HG02678 (cell line): Measurements from ENCODE around the gene UBE2E2.

Source experiments
- ATAC-seq: cut with Tn5 transposase; IDR thresholded peaks from one replicate; pipeline ENCODE4 v1.9.1; 2021; ENCODE audit warnings: mild to moderate bottlenecking, moderate library complexity; ENCODE audit not compliant: unreplicated experiment

UBE2E2 gene

DNA sequence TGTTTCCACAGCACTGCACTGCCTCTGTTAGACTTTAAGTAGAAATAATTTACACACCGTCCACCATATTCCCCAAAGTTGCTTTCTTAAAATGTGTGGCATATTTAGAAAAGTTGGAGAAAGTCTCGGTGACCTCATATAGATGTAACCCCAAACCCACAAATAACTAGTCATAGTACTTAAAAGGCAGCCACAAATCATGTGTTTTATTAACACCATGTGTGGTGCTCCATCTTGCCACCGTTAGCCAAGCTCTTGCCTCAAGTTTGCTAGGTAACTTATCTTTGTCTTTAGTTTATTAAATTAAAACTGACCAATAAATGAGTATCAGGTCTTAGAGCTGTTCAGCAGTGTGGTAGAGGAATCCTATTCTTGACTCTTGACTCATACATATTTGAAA lies 257.9 kb downstream of the UBE2E2 start:
- no peak for ATAC-seq

GRCh38 chr3:23463791-23464190 lies 260.7 kb downstream of the UBE2E2 start:
- no peak for ATAC-seq

DNA sequence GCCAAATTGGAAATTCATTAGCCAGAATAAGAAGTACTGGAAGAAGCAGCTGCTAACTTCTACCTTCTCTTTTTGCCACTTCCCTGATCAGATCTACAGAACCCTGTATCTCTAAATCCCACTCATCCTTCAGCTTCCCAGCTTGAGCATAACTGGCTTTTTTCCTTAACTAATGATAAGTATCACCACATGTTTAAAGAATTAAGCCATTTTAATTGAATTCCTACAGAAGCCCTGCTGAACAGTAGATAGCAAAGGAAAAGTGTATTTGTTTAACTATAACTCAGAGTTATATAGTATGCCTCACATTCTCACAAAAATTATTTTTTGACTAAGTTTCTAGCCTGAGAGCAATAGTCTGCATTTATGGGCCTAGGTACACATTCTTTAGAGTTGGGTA lies 262.4 kb downstream of the UBE2E2 start:
- no peak for ATAC-seq

DNA sequence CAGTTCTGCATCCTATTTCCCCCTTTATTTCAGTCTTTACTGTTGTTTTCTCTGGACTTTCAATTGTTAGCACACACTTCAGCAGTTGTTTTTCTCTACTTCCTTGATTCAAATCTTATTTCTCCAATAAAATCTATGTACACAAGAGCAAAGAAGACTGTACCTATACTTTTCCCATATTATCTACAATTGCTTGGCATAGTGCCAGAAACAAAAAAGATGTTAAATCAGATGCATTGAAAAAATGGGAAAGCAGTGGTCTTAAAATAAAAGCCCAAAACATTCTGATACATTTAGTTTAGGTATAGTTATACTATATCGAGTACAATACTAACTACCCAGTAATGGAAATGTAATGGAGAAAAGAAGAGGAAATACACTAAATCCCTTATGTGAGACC lies 265.1 kb downstream of the UBE2E2 start:
- no peak for ATAC-seq

GRCh38 chr3:23474580-23475357 lies 271.6 kb downstream of the UBE2E2 start:
- no peak for ATAC-seq

DNA sequence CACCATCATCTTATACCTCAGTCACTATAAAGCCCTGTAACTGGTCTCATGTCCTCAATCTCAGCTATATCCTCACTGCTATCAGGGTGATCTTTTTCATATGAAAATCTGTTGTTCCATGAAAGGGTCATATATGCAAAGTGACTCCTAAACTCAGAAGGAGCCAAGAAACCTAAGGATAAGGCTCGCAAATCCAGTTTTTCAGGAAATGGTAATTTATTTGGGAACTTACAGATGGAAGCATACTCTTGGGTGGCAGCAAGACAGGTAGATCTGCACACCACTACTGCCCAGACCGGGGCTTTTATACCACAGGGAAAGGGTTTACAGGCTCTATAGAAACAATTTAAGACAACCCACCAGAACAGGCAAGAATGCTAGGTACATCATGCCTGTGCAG lies 272.3 kb downstream of the UBE2E2 start:
- ATAC-seq = no peak

- no peak for ATAC-seq
Measured at GRCh38 chr3:23479026-23479425, 275.9 kb downstream of the UBE2E2 start.

DNA sequence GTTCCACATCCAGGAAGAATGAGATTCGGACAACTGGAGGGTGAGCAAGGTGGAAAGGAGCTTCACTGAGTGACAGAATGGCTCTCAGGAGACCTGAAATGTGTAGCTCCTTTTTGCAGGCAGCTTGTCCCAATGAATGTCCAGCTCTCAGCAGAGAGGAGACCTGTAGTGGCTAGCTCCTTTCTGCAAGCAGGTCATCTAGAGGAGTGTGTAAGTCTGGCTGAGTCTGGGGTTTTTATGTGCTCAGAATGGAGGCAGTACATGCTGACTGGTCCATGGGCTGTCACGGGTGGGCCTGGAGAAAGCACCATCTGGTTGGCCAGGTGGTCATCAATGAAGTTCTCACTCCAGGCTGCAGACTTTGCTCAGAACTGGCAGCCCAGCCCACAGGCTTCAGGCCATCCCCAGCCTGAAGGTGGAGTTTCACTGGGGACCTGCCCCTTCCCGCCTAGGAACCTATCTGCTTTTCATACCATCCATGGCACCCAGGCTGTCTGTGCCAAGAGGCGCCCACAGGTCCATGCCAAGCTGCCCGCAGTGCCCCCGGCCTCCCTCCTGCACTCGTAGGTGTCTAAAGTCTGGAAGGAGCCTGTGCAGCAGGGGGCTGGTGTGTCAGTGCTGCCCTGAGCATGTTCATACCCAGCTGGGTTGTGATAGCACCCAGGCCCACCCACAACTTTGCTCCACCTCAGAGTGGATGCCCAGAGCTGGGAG lies 276.6 kb downstream of the UBE2E2 start:
- ATAC-seq = no peak

GRCh38 chr3:23480329-23480714 lies 277.2 kb downstream of the UBE2E2 start:
- ATAC-seq = no peak

DNA sequence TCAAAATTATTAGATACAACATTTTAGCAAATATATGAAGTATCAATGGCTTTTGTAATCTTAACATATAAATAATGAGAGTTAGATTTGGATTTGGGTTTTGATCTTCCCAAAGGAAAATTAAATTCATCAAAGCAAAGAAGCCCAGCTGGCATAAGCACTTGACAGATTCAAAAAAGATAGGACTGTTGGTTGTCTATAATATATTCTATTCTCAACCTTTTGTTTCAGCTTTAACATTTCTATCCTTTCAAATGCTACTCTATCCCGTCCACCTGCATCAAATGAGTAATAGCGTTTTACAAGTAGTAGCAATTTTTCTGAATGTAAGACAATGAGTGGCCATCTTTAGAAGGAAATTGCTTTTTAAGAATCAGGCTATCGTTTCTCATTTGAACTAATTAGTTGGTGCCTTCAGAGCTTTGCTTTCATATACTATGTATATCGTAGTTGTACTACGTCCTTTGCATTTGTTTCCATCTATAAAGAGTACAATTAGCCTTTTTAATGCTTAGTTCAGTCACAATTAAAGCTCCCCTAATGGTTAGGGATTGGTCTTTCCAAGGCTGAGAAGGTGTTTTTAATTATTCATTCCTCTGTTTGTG lies 278.0 kb downstream of the UBE2E2 start:
- no peak for ATAC-seq

GRCh38 chr3:23481616-23482278 lies 278.6 kb downstream of the UBE2E2 start:
- peak; percentile 65 for ATAC-seq

- no peak for ATAC-seq
Measured at GRCh38 chr3:23484386-23484785, 281.3 kb downstream of the UBE2E2 start.

DNA sequence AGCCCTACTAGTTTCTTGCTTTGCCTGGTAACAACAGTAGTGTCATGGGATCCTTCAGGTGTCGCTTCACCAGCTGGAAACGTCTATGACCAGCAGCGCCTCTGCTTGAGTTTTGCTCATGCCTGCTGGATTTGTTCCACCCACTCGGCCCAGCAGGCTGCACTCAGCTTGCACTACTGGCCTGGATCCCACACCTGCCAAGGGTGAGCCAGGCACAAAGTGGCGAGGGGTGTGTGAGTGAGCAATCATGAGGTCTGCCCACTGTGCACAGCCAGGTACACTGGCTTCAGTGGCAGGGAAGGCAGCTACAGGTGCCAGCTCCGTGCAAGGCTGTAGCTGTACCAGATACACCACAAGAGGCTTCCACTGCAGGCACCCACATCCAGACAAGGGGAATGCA lies 282.8 kb downstream of the UBE2E2 start:
- no peak for ATAC-seq

DNA sequence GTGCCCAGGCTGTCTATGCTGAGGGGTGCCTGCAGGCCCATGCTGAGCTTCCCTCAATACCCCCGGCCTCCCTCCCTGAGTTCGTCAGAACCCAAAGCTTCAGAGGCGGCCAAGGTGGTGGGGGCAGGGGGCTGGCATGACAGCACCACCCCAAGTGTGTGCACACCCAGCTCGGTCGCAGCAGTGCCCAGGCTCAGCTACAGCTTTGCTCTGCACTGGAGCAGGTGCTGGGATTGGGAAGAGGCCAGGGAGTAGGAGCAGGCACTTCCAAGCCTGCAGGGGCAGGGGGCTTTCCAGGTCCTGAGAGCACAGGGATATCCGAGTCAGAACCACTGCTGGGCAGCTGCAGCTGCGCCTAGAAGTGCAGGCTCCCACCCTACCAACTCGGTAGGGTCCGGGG lies 283.9 kb downstream of the UBE2E2 start:
- no peak for ATAC-seq

- no peak for ATAC-seq
Measured at GRCh38 chr3:23488618-23489017, 285.5 kb downstream of the UBE2E2 start.

DNA sequence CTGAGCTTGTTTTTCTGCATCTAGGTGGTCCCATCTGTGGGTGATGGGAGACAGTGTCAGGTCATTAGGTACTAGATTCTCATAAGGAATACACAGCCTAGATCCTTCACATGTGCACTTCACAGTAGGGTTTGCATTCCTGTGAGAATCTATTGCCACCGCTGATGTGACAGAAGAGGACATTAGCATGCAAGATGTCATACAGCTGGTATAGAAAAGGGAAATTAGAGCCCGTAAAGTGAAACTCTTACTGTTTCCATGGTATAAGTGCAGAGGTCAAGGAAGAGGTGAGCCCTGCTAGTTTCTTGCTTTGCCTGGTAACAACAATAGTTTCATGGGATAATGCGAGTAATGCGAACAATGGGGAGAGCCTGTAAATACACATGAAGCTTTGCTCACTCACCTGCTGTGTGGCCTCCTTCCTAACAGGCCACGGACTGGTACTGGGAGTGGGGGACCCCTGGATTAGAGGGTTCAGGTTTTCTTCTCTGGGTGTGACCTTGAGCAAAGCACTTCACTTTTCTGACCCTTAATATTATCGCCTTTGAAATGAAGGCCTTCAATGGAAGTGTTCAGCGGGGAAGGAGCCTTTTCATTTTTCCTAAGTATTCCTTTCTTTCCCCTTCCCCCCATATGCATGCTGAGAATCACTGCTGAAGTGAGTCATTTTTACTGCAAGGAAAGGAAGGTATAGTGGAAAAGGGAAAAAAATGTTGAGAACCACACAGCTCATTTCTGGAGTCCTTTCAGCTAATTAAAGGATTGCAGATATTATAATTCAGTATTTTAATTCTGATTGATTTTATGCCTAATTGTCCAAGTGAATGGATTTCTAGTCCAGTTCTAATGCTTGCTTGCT lies 286.4 kb downstream of the UBE2E2 start:
- no peak for ATAC-seq

GRCh38 chr3:23490459-23490858 lies 287.3 kb downstream of the UBE2E2 start:
- ATAC-seq = no peak

DNA sequence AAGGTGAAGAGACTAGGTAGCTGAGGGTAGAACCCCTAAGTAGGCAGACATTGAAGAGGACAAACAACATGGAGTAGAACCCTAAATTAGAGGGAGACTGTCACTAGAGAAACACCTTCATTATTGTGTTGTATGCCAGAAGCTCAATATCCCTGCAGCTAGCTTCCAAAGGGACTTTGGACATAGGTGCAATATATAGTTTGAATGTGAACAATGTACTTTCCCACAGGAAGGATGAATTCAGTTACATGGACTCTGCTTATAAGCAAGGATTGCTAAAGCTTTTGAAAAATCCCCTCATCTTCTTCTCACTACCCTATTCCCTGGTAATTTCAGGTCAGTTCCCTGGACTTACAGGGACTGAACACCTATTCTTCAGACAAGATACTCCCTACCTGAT lies 288.9 kb downstream of the UBE2E2 start:
- ATAC-seq = no peak

- ATAC-seq = no peak
Measured at GRCh38 chr3:23493889-23494288, 290.8 kb downstream of the UBE2E2 start.

DNA sequence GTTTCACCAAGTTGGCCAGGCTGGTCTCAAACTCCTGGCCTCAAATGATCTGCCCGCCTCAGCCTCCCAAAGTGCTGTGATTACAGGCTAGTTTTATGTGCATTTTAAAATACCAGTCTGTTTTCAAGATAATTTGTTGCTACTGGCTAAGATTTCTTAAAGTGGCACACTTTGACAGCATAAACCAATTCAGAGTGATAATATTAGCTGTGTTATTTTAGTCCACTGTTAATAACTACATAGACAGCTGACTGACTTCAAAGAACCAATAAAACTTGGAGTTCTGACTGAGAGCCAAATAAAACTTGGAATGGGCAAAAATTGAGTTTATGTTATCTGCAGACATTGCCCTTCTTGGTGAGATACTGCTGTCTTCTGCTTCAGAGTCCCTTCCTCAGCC lies 291.8 kb downstream of the UBE2E2 start:
- ATAC-seq = no peak

- no peak for ATAC-seq
Measured at GRCh38 chr3:23495507-23495906, 292.4 kb downstream of the UBE2E2 start.
